AG04449 (cell line): ENCODE measurements around the gene DDX10.
"Not testable (repeated sequence)": the region's sequence is repeated elsewhere in the genome, so short reads cannot be mapped to it uniquely, and the experiment has no call there.

ENCODE experiments used
- CTCF ChIA-PET: fragments of 350-600 bp; formaldehyde crosslinking; extraction: SDS; loops from one replicate; lab custom pipeline; 2021; ENCODE audit warnings: antibody characterized with exemption; lab: Yijun Ruan, JAX
- POLR2A ChIA-PET: fragments of 400-600, 350-600 bp; formaldehyde crosslinking; extraction: SDS; loops from one replicate; lab custom pipeline; 2020; ENCODE audit warnings: antibody characterized with exemption, inconsistent platforms; lab: Yijun Ruan, JAX
- DNase-seq: peaks from one replicate; pipeline ENCODE4 v3.0.0-alpha.2; 2010; ENCODE audit warnings: low read depth, low spot score
- H3K4me3 ChIP-seq: 2 replicates; pipeline ENCODE4 v1.5.1; 2011; ENCODE audit warnings: low read depth, mild to moderate bottlenecking, control low read depth, low read length
- CTCF ChIP-seq: IDR thresholded peaks from one replicate; pipeline ENCODE4 v1.5.1; 2011; ENCODE audit warnings: mild to moderate bottlenecking, moderate library complexity, low read length, control low read depth, inconsistent platforms; ENCODE audit not compliant: insufficient read depth; ENCODE audit errors: missing control alignments

The DDX10 gene

GRCh38 chr11:108647701-108648527 is 17.0 kb upstream of the DDX10 start:
- DNase-seq, result peak; percentile 38
- peak; percentile 83 for TF ChIP-seq CTCF
- no peak overlapping the region for H3K4me3 ChIP-seq
- POLR2A ChIA-PET, result no interaction called here
- CTCF ChIA-PET, result interaction anchor here (0.6 to 7.9 kb wide), 11 partner anchors 9 to 639 kb away, joined by 3 to 83 read pairs (median 4); partner anchors contain the start of genes ATM, CUL5 and DDX10

- no peak for TF ChIP-seq CTCF
- POLR2A ChIA-PET, result no interaction called here
These were observed 16.4 kb upstream of the DDX10 start for GRCh38 chr11:108648528-108648885.

GRCh38 chr11:108654100-108654499 is 10.8 kb upstream of the DDX10 start:
- H3K4me3 ChIP-seq, POLR2A ChIA-PET, DNase-seq: not testable (repeated sequence)
- CTCF ChIA-PET, result interaction anchor here (0.7 to 2.7 kb wide), 6 partner anchors 11 to 645 kb away, joined by 3 to 24 read pairs (median 4); partner anchors contain the start of genes ACAT1, CUL5 and DDX10

More at GRCh38 chr11:108648528-108648885, 16.4 kb upstream of the DDX10 start:
- DNase-seq, result no peak
- CTCF ChIA-PET, result interaction anchor here (0.7 to 7.9 kb wide), 14 partner anchors 9 to 639 kb away, joined by 3 to 83 read pairs (median 3); partner anchors contain the start of genes ATM, CUL5 and DDX10
- no peak overlapping the region for H3K4me3 ChIP-seq

- POLR2A ChIA-PET, result no interaction called here
- TF ChIP-seq CTCF, result peak; percentile 38
- DNase-seq, result no peak
- H3K4me3 ChIP-seq, result no peak overlapping the region
- CTCF ChIA-PET, result interaction anchor here (0.9 to 3.5 kb wide), 5 partner anchors 533 to 1284 kb away, joined by 3 to 37 read pairs (median 8); partner anchors contain the start of gene CUL5
These were observed 9.8 kb upstream of the DDX10 start for GRCh38 chr11:108654994-108655631.

GRCh38 chr11:108662700-108663099 is 2.2 kb upstream of the DDX10 start:
- POLR2A ChIA-PET, result no interaction called here
- no peak for DNase-seq
- H3K4me3 ChIP-seq, result no peak overlapping the region
- TF ChIP-seq CTCF, result no peak
- CTCF ChIA-PET, result no interaction called here

- no peak for TF ChIP-seq CTCF
- no peak for DNase-seq
- H3K4me3 ChIP-seq, result no peak overlapping the region
- ChIA-PET CTCF (interaction anchor here (1.6 to 3.2 kb wide), 2 partner anchors 14 to 440 kb away, joined by 3 to 14 read pairs; partner anchors contain the start of gene ATM), POLR2A (no interaction called here)
These were observed 1.6 kb upstream of the DDX10 start for GRCh38 chr11:108663154-108663877.
